SU-DHL-6 (cell line): Measurements from ENCODE around the gene EAF2.

Experiments
- H2AFZ ChIP-seq: fragments of 200-600 bp; sonication (generic); 2 replicates; pipeline ENCODE4 v1.6.1; 2014; ENCODE audit warnings: low read depth, mild to moderate bottlenecking, moderate library complexity, mixed read lengths, antibody characterized with exemption, low read length; ENCODE audit not compliant: severe bottlenecking
- H3F3A ChIP-seq: fragments of 200-600 bp; shearing (Covaris generic); 2 replicates; pipeline ENCODE4 v1.6.0; 2016; ENCODE audit warnings: antibody characterized with exemption, mild to moderate bottlenecking; ENCODE audit not compliant: insufficient read depth
- H3K27ac ChIP-seq: fragments of 200-600 bp; sonication (generic); 2 replicates; pipeline ENCODE4 v1.5.1; 2016; ENCODE audit warnings: low read depth, mild to moderate bottlenecking, low read length, moderate library complexity, mixed read lengths
- H3K27me3 ChIP-seq: fragments of 200-600 bp; sonication (generic), shearing (Covaris generic); 2 replicates; pipeline ENCODE4 v1.6.0; 2014; ENCODE audit warnings: mild to moderate bottlenecking, low read length
- H3K36me3 ChIP-seq: fragments of 200-600 bp; sonication (generic); 2 replicates; pipeline ENCODE4 v1.6.1; 2014; ENCODE audit warnings: mild to moderate bottlenecking, low read length, mixed read lengths
- H3K4me2 ChIP-seq: fragments of 300-600, 200-600 bp; shearing (Covaris generic), sonication (generic); 2 replicates; pipeline ENCODE4 v1.6.0; 2014; ENCODE audit warnings: low read length, low read depth, mild to moderate bottlenecking; ENCODE audit not compliant: poor library complexity, severe bottlenecking
- H3K4me3 ChIP-seq: fragments of 200-600 bp; sonication (generic); 2 replicates; pipeline ENCODE4 v1.5.1; 2014; ENCODE audit warnings: antibody characterized with exemption, low read length, mild to moderate bottlenecking, mixed read lengths; ENCODE audit not compliant: insufficient read depth, poor library complexity, severe bottlenecking
- H3K79me2 ChIP-seq: fragments of 200-600 bp; sonication (generic); 2 replicates; pipeline ENCODE4 v1.6.1; 2014; ENCODE audit warnings: mild to moderate bottlenecking, low read length, moderate library complexity; ENCODE audit not compliant: insufficient read depth
- H3K9ac ChIP-seq: fragments of 200-600 bp; sonication (generic); 2 replicates; pipeline ENCODE4 v1.7.0; 2014; ENCODE audit warnings: mild to moderate bottlenecking, low read length
- H3K9me2 ChIP-seq: fragments of 200-600 bp; sonication (generic); replicated peaks from 2 replicates; pipeline ENCODE4 v1.6.1; 2014; ENCODE audit warnings: low read length; ENCODE audit not compliant: insufficient read depth
- H3K9me3 ChIP-seq: fragments of 200-600 bp; sonication (generic); 2 replicates; pipeline ENCODE4 v1.6.1; 2014; ENCODE audit warnings: low read length, mixed read lengths; ENCODE audit not compliant: insufficient read depth
- H4K20me1 ChIP-seq: fragments of 200-600 bp; sonication (generic); 2 replicates; pipeline ENCODE4 v1.6.1; 2014; ENCODE audit warnings: low read depth, mild to moderate bottlenecking, antibody characterized with exemption, low read length, moderate library complexity, mixed read lengths
- CTCF ChIP-seq: fragments of 200-600 bp; sonication (generic); IDR thresholded peaks from one replicate; pipeline ENCODE4 v1.5.1; 2017; ENCODE audit warnings: antibody characterized with exemption, mild to moderate bottlenecking, low read length, moderate library complexity; ENCODE audit not compliant: insufficient read depth, poor library complexity, severe bottlenecking
- EZH2phosphoT487 ChIP-seq: fragments of 200-600 bp; sonication (generic), shearing (Covaris generic); conservative IDR thresholded peaks from 2 replicates; pipeline ENCODE4 v1.6.1; 2018; ENCODE audit warnings: mild to moderate bottlenecking, antibody characterized with exemption, low read length, moderate library complexity, mixed read lengths

EAF2 gene

GRCh38 chr3:121818578-121818977, 16.4 kb upstream of the EAF2 start:
- no peak overlapping the region for H3K4me3 ChIP-seq
- peaks cover 51% of the 10 kb centered on the region for H3K36me3 ChIP-seq
- H3K9ac ChIP-seq: no peak overlapping the region
- no peaks in the 10 kb centered on the region for H3K9me2 ChIP-seq
- peak overlapping the region; percentile 37; the same call in 1 of the 2 replicates for H3K27ac ChIP-seq
- TF ChIP-seq EZH2phosphoT487: no peak
- TF ChIP-seq CTCF: no peak
- H3K79me2 ChIP-seq: peaks cover 84% of the 10 kb centered on the region
- peaks cover 6% of the 10 kb centered on the region; the same call in 1 of the 2 replicates for H3K9me3 ChIP-seq
- no peaks in the 10 kb centered on the region for H4K20me1 ChIP-seq
- no peak overlapping the region for H2AFZ ChIP-seq
- H3F3A ChIP-seq: peaks cover 12% of the 10 kb centered on the region; the same call in 1 of the 2 replicates
- peak overlapping the region; percentile 43 for H3K4me2 ChIP-seq
- H3K27me3 ChIP-seq: no peaks in the 10 kb centered on the region

- H3K27ac ChIP-seq: peak overlapping the region; percentile 37
- no peak overlapping the region for H3K9ac ChIP-seq
- no peak overlapping the region for H3K4me3 ChIP-seq
- no peak overlapping the region for H2AFZ ChIP-seq
- no peaks in the 10 kb centered on the region for H3K27me3 ChIP-seq
- H3F3A ChIP-seq: peaks cover 12% of the 10 kb centered on the region; the same call in 1 of the 2 replicates
- H3K4me2 ChIP-seq: peak overlapping the region; percentile 43
- H4K20me1 ChIP-seq: no peaks in the 10 kb centered on the region
- H3K9me2 ChIP-seq: no peaks in the 10 kb centered on the region
- peaks cover 87% of the 10 kb centered on the region for H3K79me2 ChIP-seq
- H3K9me3 ChIP-seq: peaks cover 11% of the 10 kb centered on the region; the same call in 1 of the 2 replicates
- TF ChIP-seq EZH2phosphoT487 (no peak), CTCF (no peak)
- H3K36me3 ChIP-seq: peaks cover 58% of the 10 kb centered on the region
Observed at GRCh38 chr3:121819236-121819635, 15.8 kb upstream of the EAF2 start.

GRCh38 chr3:121821421-121822199, 13.4 kb upstream of the EAF2 start:
- TF ChIP-seq EZH2phosphoT487 (no peak), CTCF (no peak)
- no peaks in the 10 kb centered on the region for H4K20me1 ChIP-seq
- no peak overlapping the region for H3K4me3 ChIP-seq
- H3K4me2 ChIP-seq: no peak overlapping the region
- no peak overlapping the region for H3K9ac ChIP-seq
- H3K27me3 ChIP-seq: no peaks in the 10 kb centered on the region
- H3K36me3 ChIP-seq: peaks cover 80% of the 10 kb centered on the region
- peaks cover 12% of the 10 kb centered on the region; the same call in 1 of the 2 replicates for H3F3A ChIP-seq
- peak overlapping the region; percentile 4; the same call in 1 of the 2 replicates for H3K27ac ChIP-seq
- no peaks in the 10 kb centered on the region for H3K9me2 ChIP-seq
- no peak overlapping the region for H2AFZ ChIP-seq
- peaks cover 18% of the 10 kb centered on the region; the same call in 1 of the 2 replicates for H3K9me3 ChIP-seq
- H3K79me2 ChIP-seq: peaks cover 85% of the 10 kb centered on the region
